ENCODE measurements around the gene MFN2.

The MFN2 gene

DNA sequence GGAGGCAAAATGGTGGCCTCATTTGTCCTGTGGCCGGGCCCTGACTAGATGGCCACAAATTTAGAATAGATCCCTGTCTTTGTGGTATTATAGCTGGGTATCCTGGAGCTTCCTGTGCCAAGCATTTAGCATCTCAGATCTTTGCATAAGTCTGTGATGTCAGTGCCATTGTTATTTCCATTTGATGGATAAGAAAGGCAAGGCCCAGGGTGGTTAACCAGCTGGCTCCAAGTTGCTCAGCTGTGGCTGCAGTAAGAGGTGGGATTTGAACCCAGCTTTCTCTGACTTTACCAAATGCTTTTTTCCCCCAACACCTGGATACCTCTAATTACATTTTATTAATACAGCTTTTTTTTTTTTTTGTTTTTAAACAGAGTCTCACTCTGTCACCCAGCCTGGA is 71.1 kb downstream of the MFN2 start:
- DNase-seq (ENCODE audit: low spot score) = no peak

DNA sequence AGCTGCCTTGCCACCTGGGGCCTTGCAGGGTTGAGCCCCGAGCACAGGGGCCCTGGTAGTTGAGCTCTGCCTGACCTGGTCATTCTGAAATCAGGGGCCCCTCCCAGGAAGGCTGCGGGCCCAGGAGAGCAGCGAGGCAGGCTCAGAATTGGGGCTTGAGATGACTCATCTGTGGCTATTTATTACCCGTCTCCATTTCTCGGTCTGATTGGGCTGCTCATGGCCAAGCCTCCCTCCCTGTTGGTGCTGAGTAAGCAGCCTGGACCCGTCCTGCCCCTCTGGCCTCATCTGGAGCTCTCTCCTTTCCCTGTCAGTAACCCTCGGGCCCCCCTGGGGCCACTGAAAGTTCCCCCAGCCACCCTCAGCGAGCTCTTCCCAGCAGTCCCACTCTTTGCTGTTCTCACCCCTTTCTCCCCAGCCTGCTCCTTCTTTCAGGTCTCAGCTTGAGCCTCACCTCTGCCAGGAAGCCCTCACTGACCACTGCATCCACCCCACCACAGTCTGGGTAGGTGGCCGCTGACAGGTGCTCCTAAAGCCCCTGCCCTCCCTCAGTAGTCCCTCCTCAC is 71.8 kb downstream of the MFN2 start:
- no peak for DNase-seq (ENCODE audit: low spot score)

DNA sequence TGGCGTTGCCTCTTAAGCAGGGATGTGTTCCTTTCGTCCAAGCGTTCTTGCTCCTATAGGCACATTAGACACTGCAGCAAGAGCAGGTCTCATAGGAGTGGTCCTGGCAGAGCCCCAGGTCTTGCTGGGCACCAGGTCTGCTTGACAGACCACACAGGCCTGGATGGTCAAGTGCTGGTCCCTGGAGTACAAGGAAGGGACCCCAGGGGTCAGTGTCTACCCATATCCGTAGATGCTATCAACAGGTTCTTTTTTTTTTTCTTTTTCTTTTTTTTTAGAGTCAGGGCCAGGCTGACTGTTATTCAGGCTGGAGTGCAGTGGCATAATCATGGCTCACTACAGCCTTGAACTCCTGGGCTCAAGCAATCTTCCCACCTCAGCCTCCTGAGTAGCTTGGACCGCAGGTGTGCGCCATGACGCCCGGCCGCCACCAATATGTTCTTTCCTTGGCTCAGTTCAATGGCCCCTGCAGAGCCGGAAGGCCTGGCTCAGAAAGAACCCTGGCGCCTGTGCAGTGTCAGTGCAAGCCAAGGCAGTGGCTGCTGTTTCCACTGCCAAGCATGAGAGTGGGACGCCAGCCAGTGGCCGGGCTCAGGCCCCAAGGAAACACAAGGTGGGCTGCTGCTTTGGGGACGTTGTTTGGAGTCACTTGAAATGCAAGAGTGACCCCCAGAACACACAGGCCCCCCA is 72.9 kb downstream of the MFN2 start:
- no peak for DNase-seq (ENCODE audit: low spot score)

DNA sequence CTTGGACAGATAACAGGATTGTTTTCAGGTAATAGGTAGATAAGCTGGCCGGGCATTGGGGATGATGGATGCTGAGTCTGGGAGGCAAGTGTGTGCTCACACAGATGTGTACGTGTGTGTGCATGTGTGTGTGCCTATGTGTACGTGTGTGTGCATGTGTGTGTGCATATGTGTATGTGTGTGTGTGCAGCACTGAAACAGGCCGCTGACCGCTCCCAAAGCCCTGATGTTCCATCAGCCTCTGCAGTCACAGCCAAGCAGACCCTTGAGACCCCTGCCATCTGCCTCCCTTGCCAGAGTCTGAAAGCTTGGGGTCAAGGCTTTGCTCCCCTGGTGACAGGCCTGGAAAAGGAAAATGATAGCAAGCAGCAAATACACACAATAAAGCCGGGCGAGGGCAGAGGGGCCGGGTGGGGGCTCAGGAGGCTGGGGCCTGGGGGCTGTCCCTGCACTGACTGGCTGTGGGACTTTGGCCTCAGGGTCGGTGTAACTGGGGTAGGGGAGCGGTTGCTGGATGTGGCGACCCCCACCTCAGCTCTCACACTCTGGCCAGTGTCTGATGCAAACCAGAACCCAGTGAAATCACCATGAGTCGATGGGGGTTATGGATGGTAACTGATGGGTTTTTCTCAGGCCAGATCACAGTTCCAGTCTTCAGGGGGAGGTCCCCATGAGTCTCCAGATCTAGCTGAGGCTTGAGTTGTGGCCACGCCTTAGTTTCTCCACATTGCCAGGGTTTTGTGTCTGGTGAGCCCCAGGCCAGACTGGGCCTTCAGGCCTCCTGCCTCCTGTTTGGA is 73.7 kb downstream of the MFN2 start:
- DNase-seq (ENCODE audit: low spot score) = no peak

DNA sequence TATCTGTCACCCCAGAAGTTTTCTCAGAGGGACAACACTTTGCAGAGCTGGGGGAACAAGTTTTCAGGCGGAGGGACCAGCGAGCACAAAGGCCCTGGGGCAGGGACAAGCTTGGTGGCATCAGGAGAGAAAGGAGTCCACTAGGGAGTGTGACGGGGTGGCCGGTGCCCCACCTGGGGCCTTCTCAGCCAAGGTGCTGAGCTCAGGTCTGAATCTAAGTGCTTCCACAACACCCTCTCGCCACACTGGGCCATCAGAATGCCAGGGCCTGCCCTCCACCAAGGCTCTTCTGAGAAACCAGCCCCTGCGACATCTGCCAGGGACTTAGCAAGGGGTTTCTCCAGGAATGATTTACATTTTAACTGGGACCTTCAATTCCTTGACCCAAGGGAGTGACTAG is 75.0 kb downstream of the MFN2 start:
- no peak for DNase-seq (ENCODE audit: low spot score)

DNA sequence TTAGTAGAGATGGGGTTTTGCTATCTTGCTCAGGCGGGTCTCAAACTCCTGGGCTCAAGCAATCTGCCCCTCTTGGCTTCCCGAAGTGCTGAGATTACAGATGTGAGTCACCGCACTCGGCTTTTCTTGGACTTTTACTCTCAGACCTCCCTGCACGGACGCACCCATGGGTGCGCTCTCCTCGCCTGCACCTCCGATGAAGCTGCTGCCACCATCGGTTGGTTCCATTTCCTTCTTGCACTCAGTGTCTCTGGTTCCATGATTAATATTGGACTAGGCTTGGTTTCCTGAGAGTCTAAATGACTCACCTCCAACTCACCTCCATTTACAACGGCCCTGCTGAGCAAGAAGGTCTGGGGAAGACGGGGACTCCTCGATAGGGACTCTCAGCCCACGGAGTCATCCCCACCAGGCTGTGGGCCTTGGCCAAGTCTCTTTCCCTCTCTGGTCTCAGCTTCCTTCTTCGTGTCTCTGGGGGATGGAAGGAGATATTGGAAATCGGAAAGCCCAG is 76.1 kb downstream of the MFN2 start:
- no peak for DNase-seq (ENCODE audit: low spot score)

DNA sequence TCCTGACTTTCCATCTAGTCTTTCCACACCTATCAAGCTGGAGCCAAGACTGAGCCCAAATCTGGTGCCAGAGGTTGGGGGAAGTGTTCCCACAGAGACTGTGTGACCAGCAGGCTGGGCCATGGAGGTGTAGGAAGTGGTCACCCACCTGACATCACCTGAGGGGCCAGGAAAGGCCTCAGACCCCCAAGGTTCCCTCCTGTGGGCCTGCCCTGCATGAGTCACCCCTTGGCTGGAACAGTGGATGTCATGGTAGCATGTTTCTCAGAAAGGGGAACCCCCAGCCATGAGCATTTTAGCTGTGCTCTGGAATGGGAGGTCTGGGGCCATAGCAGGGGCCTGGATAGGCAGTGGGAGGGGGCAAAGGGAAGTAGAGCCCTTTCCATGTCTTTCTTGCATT is 77.1 kb downstream of the MFN2 start:
- no peak for DNase-seq (ENCODE audit: low spot score)

DNA sequence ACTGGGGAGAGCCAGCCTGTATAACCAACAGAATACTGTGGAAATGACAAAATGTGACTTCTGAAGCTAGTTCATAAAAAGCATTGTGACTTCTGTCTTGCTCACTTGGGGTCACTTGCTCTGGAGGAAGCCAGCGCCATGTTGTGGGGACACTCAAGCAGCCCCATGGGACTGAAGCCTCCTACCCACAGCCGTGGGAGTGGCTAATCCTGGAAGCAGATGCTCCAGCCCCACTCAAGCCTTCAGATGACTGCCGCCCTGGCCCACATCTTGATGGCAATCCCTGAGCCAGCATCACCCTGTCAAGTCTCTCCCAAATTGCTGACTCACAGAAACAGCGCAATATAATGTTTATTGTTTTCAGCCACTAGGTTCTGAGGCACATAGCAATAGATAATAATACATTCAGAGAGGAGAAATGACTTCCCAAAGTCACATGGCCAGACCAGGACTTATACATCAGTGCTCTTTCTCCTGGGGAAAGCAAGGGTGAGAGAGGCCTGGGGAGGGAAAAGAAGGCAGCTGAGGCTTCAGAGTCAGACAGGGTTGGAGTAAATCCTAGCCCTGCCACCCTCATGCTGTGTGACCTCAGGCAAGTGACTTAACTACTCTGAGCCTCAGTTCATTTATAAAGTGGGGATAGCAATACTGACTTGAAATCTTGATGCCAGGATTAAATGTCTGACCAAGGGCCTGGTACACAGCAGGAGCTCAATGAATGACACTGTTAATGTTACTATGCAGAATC is 77.9 kb downstream of the MFN2 start:
- DNase-seq (ENCODE audit: low spot score) = no peak

DNA sequence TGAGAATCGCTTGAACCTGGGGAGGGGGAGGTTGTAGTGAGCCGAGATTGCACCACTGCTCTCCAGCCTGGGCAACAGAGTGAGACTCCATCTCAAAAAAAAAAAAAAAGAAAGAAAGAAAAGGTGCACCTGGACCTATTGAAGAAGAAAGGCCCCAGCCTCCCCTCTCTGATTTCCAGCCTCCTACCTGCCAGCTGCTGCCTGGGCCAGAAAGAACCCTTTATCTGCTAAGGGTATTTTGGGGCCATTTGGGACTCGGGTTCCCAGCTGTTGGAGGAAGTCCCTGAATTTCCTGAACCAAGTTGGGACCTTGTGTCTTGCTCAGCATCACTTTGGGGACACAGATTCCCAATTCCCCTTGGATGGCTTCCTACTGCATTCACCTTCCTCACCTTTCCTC is 79.0 kb downstream of the MFN2 start:
- no peak for DNase-seq (ENCODE audit: low spot score)

DNA sequence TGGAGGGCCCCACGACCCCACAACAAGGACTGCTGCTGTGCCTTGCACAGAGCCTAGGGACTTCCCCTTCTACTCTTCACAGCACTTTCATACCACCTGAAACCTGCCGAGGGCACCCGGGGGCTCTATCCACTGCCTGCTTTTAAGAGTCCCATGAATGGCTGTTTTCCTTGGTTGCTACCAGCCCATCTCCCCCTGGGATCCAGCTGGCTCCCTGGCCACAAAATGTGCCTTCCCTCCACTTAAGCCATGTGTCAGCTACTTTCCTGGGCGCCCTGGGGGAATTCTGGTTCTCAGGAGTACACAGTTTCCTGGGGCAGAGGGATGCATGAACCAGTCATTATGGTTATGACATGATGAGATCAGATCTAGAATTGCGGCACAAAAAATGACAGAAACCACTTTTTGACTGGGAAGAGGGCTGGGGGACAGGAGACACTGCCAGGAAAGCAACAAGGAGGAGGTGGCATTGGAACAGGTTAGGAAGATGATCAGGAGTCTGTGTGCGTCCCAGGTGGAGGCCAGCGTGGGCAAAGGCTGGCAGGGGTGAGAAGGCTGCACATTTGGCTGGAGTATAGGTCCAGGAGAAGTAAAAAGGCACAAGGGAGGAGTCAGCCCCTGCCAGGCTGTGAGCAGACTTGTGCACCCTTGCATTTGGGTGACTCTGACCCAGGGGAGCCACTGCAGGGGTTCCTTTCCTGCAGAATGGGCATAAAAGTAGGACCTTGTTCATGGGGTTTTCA is 79.6 kb downstream of the MFN2 start:
- DNase-seq (ENCODE audit: low spot score) = no peak

DNA sequence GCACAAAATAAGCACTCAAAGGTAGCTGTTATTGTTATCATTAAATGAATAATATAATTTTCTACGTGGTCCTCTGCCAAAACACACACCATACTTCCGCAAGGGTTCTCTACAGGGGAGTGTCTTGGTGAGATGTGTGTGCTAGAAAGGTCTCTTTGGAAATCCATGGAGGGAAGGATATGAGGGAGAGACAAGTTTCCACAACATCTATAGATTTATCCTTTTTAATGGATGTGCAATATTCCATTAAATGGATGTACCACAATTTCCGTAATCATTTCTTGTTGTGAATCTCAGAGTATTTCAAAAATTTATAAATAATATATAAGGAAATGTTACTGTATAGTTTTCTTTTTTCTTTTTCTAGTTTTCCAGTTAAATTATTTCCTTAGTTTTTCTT is 80.3 kb downstream of the MFN2 start:
- DNase-seq (ENCODE audit: low spot score) = no peak

Measured in ecto neural progenitor cell (in vitro differentiated cells).